HG02981 (cell line): ENCODE results near the gene OR5L1.

Source experiments
- ATAC-seq: cut with Tn5 transposase; IDR thresholded peaks from one replicate; pipeline ENCODE4 v1.9.1; 2021; ENCODE audit warnings: mild to moderate bottlenecking, moderate library complexity; ENCODE audit not compliant: unreplicated experiment

OR5L1 gene

DNA sequence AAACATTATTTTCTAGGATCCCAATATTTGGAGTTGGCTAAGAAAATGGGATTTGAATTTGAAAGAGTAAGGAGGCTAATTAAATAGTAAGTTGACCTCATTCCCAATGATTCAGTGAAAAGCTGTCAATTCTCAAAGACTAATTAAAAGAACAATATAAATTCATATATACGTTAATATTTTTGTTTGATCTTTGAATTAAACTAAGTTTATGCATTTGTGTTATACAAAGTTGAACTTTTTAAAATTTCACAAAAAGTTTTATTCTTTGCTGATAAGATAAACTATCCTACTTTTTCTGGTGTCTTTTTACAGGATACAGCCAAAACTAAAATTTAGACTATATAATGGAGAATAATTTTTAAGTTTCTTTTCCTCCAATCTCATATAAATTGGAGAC lies at the start of gene OR5L1:
TSS of gene OR5L1 (plus strand) at position 301 of the 400 bp plus-strand sequence. CDS start 100 bp downstream, outside the sequence.
- ATAC-seq = no peak

DNA sequence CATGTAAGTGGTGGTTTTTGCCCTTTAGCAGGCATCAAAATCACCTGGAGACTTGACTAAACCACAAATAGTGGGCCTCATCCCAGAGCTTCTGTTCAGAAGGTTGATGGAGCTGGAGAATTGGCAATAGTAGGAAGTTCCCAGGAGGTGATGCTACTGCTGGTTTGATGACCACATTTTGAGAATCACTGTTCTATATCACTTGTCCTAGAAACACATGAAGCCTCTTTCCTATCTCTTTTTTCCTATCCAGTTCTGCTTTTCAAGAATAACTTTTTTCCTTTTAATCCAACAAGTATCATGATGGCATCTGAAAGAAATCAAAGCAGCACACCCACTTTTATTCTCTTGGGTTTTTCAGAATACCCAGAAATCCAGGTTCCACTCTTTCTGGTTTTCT lies 38.0 kb upstream of the OR5L1 start, which contains the start of gene OR5D13:
TSS of gene OR5D13 (plus strand) at position 301 of the 400 bp plus-strand sequence. CDS start at position 301, 0 bp downstream.
- ATAC-seq = no peak

GRCh38 chr11:55791606-55792005 lies 19.6 kb upstream of the OR5L1 start:
- ATAC-seq = no peak

- no peak for ATAC-seq
Observed at GRCh38 chr11:55793321-55793720, 17.8 kb upstream of the OR5L1 start.

GRCh38 chr11:55795256-55795655 lies 15.9 kb upstream of the OR5L1 start, which contains the start of gene OR5D14:
TSS of gene OR5D14 (plus strand) at chr11:55795556. CDS start at chr11:55795556, 0 bp downstream.
- no peak for ATAC-seq

DNA sequence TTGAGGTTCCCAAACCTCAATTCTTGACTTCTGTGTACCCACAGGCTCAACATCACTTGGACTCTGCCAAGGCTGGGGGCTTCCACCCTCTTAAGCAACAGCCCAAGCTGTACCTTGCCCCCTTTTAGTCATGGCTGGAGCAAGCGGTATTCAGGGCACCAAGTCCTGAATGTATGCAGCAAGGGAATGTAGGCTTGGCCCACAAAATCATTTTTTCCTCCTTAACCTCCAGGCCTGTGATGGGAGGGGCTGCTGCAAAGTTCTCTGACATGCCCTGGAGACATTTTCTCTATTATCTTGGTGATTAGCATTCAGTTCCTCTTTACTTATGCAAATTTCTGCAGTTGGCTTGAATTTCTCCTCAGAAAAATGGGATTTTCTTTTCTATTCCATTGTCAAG lies 4.9 kb upstream of the OR5L1 start:
- ATAC-seq = no peak

DNA sequence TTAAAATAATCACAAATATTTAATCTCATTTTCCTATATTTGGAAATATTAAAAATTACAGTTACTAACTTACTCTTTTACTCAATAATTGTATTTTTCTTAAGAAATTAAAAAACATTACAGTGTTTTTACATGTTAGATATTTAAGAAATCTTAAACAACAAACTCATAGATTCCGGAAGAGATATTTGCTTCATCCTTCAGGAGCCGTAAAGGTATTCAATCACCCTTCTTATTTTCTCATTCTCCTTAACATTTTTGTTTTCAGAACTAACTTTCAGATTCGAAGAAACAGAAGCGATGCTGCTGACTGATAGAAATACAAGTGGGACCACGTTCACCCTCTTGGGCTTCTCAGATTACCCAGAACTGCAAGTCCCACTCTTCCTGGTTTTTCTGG lies 8.2 kb downstream of the OR5L1 start, which contains the start of gene OR5D18:
TSS of gene OR5D18 (plus strand) at position 301 of the 400 bp plus-strand sequence. CDS start at position 301, 0 bp downstream.
- no peak for ATAC-seq

- no peak for ATAC-seq
Observed at GRCh38 chr11:55826919-55827318, 15.8 kb downstream of the OR5L1 start, which contains the start of gene OR5L2. TSS of gene OR5L2 (plus strand) at chr11:55827219. CDS start at chr11:55827219, 0 bp downstream.

GRCh38 chr11:55838452-55838851 lies 27.3 kb downstream of the OR5L1 start, which contains the start of gene OR5D16:
TSS of gene OR5D16 (plus strand) at chr11:55838752. CDS start at chr11:55838752, 0 bp downstream.
- ATAC-seq = no peak

DNA sequence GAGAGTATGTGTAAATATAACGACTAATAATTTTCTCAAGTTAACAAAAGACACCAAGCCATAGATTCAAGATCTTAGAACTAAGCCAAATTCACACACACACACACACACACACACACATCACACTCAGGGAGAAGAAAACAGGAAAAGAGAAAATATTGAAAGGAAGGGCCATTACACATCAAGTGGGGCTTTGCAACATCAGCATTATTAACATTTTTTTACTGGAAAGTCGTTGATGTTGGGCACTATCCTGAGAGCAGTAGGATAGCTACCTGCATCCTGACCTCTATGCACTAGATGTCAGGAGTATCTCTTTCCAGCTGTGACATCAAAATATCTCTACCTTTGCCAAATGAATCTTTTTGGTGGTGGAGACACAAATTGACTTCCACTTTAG lies 36.3 kb downstream of the OR5L1 start:
- ATAC-seq = no peak

GRCh38 chr11:55849037-55849436 lies 37.9 kb downstream of the OR5L1 start:
- no peak for ATAC-seq

GRCh38 chr11:55852141-55852540 lies 41.0 kb downstream of the OR5L1 start:
- ATAC-seq = no peak

DNA sequence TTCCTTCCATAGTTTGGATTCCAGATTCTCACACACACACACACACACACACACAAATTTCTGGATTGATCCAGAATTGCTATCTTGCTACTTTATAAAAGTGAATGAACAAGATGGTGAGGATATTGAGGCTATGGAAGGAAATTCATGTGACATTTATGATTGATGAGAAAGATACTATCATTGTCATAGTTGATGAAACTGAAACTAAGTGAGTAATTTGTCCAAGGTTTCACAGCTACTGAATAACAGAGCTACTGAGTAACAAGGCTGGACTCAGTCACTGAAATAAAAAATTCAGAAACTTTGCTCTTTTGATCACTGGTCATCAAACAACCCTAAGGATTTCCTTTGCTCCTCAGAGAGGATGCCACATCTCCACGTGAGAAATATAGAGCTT lies 43.5 kb downstream of the OR5L1 start:
- peak; percentile 56 for ATAC-seq
